GM12878 (cell line): Measurements from ENCODE around the gene MAST1.

Source experiments
- ATF2 ChIP-seq: IDR thresholded peaks from 2 replicates; pipeline ENCODE4 v1.6.1; 2012; ENCODE audit warnings: low read length, inconsistent platforms
- BACH1 ChIP-seq: fragments of 450-650 bp; IDR thresholded peaks from 2 replicates; pipeline ENCODE4 v1.6.1; 2017; ENCODE audit warnings: mild to moderate bottlenecking, borderline replicate concordance
- TCF12 ChIP-seq: IDR thresholded peaks from 2 replicates; pipeline ENCODE4 v1.6.1; 2011; ENCODE audit warnings: low read depth, mild to moderate bottlenecking, low read length
- ZZZ3 ChIP-seq: IDR thresholded peaks from 2 replicates; pipeline ENCODE4 v1.6.1; 2011; ENCODE audit warnings: low read depth; ENCODE audit not compliant: control insufficient read depth, insufficient read length

GRCh38 chr19:12896460-12896859, 58.1 kb downstream of the MAST1 start:
- TF ChIP-seq BACH1 (no peak), TCF12 (no peak), ATF2 (no peak), ZZZ3 (no peak)
